K562 (cell line): ENCODE measurements around the gene ADCY4. TPM values are rescaled to one million over a fixed set of nuclear protein-coding genes. Genes with fewer than 3 reads are reported as not detected.
A peak's percentile ranks its signal among the peaks of the same experiment; 100 is the strongest.

Experiments
- ADNP ChIP-seq: fragments of 200-800 bp; sonication (Bioruptor generic); IDR thresholded peaks from 2 replicates; pipeline ENCODE4 v1.6.1; 2016; ENCODE audit warnings: missing genetic modification characterization, missing compliant biosample characterization
- ATF3 ChIP-seq, 2 experiments: fragments of 450-650 bp in 1 of 2; sonication (generic) in 1 of 2; formaldehyde crosslinking in 1 of 2; IDR thresholded peaks in 1 of 2; conservative IDR thresholded peaks in 1 of 2; 2 replicates each; pipeline versions ENCODE4 v1.6.1 to v1.8.1; 2016 to 2023; ENCODE audit warnings: mild to moderate bottlenecking in 2 of 2, moderate library complexity in 2 of 2, inconsistent platforms in 1 of 2, missing genetic modification reagents in 1 of 2
- C11orf30 ChIP-seq: fragments of 450-650 bp; IDR thresholded peaks from 2 replicates; pipeline ENCODE4 v1.6.1; 2016; ENCODE audit warnings: low read depth, mild to moderate bottlenecking
- CBX1 ChIP-seq: sonication (generic); IDR thresholded peaks from 2 replicates; pipeline ENCODE4 v1.6.1; 2016; ENCODE audit warnings: antibody characterized with exemption, low read depth, mild to moderate bottlenecking
- ERF ChIP-seq: fragments of 450-650 bp; formaldehyde crosslinking; IDR thresholded peaks from 2 replicates; pipeline ENCODE4 v1.4.0; 2020; ENCODE audit warnings: mild to moderate bottlenecking, mixed read lengths
- KAT2B ChIP-seq: IDR thresholded peaks from one replicate; pipeline ENCODE4 v1.6.1; 2012; ENCODE audit warnings: low read depth, mild to moderate bottlenecking, control low read depth, inconsistent platforms, low read length, moderate library complexity
- L3MBTL2 ChIP-seq: fragments of 450-650 bp; IDR thresholded peaks from 2 replicates; pipeline ENCODE4 v1.6.1; 2016; ENCODE audit warnings: mild to moderate bottlenecking, moderate library complexity
- NCOA6 ChIP-seq: fragments of 450-650 bp; IDR thresholded peaks from 2 replicates; pipeline ENCODE4 v1.6.1; 2017; ENCODE audit warnings: mild to moderate bottlenecking
- ZNF12 ChIP-seq: sonication (generic); formaldehyde crosslinking; IDR thresholded peaks from 2 replicates; pipeline ENCODE4 v1.4.0; 2020; ENCODE audit warnings: mild to moderate bottlenecking, missing genetic modification reagents
- ZNF134 ChIP-seq: fragments of 250-450 bp; sonication (Bioruptor Pico); conservative IDR thresholded peaks from 2 replicates; pipeline ENCODE4 v1.4.0; 2020
- ZNF143 ChIP-seq: sonication (generic); formaldehyde crosslinking; IDR thresholded peaks from 2 replicates; pipeline ENCODE4 v1.9.0; 2022; ENCODE audit warnings: mild to moderate bottlenecking, missing genetic modification reagents
- ZNF212 ChIP-seq: fragments of 450-650 bp; formaldehyde crosslinking; IDR thresholded peaks from 2 replicates; pipeline ENCODE4 v1.4.0; 2020; ENCODE audit warnings: mild to moderate bottlenecking
- ZNF224 ChIP-seq: sonication (generic); formaldehyde crosslinking; IDR thresholded peaks from 2 replicates; pipeline ENCODE4 v1.8.0; 2022; ENCODE audit warnings: mild to moderate bottlenecking, missing genetic modification reagents
- ZNF316 ChIP-seq: fragments of 450-650 bp; IDR thresholded peaks from 2 replicates; pipeline ENCODE4 v1.6.1; 2016
- ZNF41 ChIP-seq: fragments of 250-450 bp; sonication (Bioruptor Pico); conservative IDR thresholded peaks from 2 replicates; pipeline ENCODE4 v1.4.0; 2020; ENCODE audit warnings: mild to moderate bottlenecking
- ZNF511 ChIP-seq: sonication (generic); formaldehyde crosslinking; IDR thresholded peaks from 2 replicates; pipeline ENCODE4 v1.8.0; 2022; ENCODE audit warnings: mild to moderate bottlenecking, missing genetic modification reagents
- ZNF57 ChIP-seq: fragments of 450-650 bp; formaldehyde crosslinking; IDR thresholded peaks from 2 replicates; pipeline ENCODE4 v1.4.0; 2020; ENCODE audit warnings: mild to moderate bottlenecking, moderate library complexity
- ZNF592 ChIP-seq: fragments of 450-650 bp; IDR thresholded peaks from 2 replicates; pipeline ENCODE4 v1.6.1; 2017; ENCODE audit warnings: antibody characterized with exemption, mild to moderate bottlenecking
- ZNF668 ChIP-seq: fragments of 250-450 bp; sonication (Bioruptor Pico); IDR thresholded peaks from 2 replicates; pipeline ENCODE4 v1.8.0; 2022; ENCODE audit warnings: mild to moderate bottlenecking, inconsistent platforms
- polyA plus RNA-seq, 8 experiments: library from polyadenylated mRNA; depleted of rRNA in 4 of 8; stranded (reverse) in 5 of 8; unstranded in 3 of 8; fragments of >200 nt; fragmentation: Nextera tagmentation in 2 of 8; fragmentation: Illumina TruSeq in 1 of 8; extraction: Ambion mirVana in 2 of 8; extraction: Trizol in 1 of 8; gene quantifications; 2 replicates each; pipeline versions ENCODE4 v1.2.1 to v1.2.3, GENCODE V29; 2011 to 2014; ENCODE audit warnings: inconsistent platforms in 1 of 8, missing spikeins in 1 of 8
- total RNA-seq, 7 experiments: library from RNA; depleted of rRNA in 6 of 7; stranded (reverse); fragments of >200 nt in 6 of 7; fragmentation: Illumina TruSeq in 2 of 7; extraction: Trizol in 2 of 7; gene quantifications; 2 replicates each; pipeline versions ENCODE4 v1.2.1 to v1.2.3, GENCODE V29; 2011 to 2021; ENCODE audit warnings: low replicate concordance in 1 of 7
- TF ChIP-seq, protein P1 (sequence below): IDR thresholded peaks from 2 replicates; pipeline ENCODE4 v1.6.1; 2012; ENCODE audit warnings: low read depth, low read length, improper control_type of control experiment, borderline replicate concordance
- TF ChIP-seq, protein P2 (sequence below): sonication (generic); formaldehyde crosslinking; IDR thresholded peaks from 2 replicates; pipeline ENCODE4 v1.9.0; 2022; ENCODE audit warnings: mild to moderate bottlenecking, missing genetic modification reagents

Gene ADCY4
- total and polyA plus RNA-seq, 9 of the 15 experiments (the other 6 are each of a cell fraction or from before 2014, with no cell fraction given) = 0.04 to 0.31 (median 0.15) TPM; not detected in 2

GRCh38 chr14:24315807-24316596, 18.9 kb downstream of the ADCY4 start (continued):
- TF ChIP-seq ATF3 (IDR thresholded peaks at IDR 0.05) (no peak), ATF3 (CRISPR knock-in tag; conservative IDR thresholded peaks at IDR 0.05) (no peak), ZNF316 (peak; percentile 88), ZNF41 (CRISPR knock-in tag) (0 out of 2 replicates have a peak, but pooled peaks have one; percentile 20), ZNF12 (peak; percentile 59; the same call in 1 of the 2 replicates), ZNF224 (CRISPR knock-in tag) (0 out of 2 replicates have a peak, but pooled peaks have one; percentile 62), C11orf30 (peak; percentile 83), ZNF134 (CRISPR knock-in tag) (peak; percentile 39; the same call in 1 of the 2 replicates), ZNF212 (CRISPR knock-in tag) (no peak), ZNF143 (CRISPR knock-in tag) (no peak), ZNF57 (CRISPR knock-in tag) (no peak), ZNF592 (peak; percentile 97), ZNF668 (no peak), CBX1 (0 out of 2 replicates have a peak, but pooled peaks have one; percentile 22), KAT2B (no peak), L3MBTL2 (peak; percentile 99), ERF (CRISPR knock-in tag) (peak; percentile 86; the same call in 1 of the 2 replicates), ZNF511 (CRISPR knock-in tag) (peak; percentile 97), NCOA6 (no peak), ADNP (tag) (no peak)
- TF ChIP-seq, protein P1, sequence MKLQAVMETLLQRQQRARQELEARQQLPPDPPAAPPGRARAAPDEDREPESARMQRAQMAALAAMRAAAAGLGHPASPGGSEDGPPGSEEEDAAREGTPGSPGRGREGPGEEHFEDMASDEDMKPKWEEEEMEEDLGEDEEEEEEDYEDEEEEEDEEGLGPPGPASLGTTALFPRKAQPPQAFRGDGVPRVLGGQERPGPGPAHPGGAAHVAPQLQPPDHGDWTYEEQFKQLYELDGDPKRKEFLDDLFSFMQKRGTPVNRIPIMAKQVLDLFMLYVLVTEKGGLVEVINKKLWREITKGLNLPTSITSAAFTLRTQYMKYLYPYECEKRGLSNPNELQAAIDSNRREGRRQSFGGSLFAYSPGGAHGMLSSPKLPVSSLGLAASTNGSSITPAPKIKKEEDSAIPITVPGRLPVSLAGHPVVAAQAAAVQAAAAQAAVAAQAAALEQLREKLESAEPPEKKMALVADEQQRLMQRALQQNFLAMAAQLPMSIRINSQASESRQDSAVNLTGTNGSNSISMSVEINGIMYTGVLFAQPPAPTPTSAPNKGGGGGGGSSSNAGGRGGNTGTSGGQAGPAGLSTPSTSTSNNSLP = no peak
- TF ChIP-seq, protein P2, sequence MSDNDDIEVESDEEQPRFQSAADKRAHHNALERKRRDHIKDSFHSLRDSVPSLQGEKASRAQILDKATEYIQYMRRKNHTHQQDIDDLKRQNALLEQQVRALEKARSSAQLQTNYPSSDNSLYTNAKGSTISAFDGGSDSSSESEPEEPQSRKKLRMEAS (CRISPR knock-in tag) = peak; percentile 98
